ENCODE data around the gene ANO9.

Gene ANO9

GRCh38 chr11:399731-400211, 42.0 kb downstream of the ANO9 start:
- DNase-seq (ENCODE audit: extremely low spot score): no peak
- TF ChIP-seq CTCF (IDR thresholded peaks at IDR 0.05; ENCODE audit: control extremely low read depth, extremely low read depth, low read depth, missing control alignments): no peak
- CTCF ChIA-PET: no interaction called here
- POLR2A ChIA-PET: no interaction called here

GRCh38 chr11:398826-399225, 43.0 kb downstream of the ANO9 start:
- ChIA-PET CTCF (interaction anchor here (0.7 kb wide), 2 partner anchors 50 to 53 kb away, joined by 3 read pairs; no protein-coding TSS in a partner anchor), POLR2A (no interaction called here)
- no peak for DNase-seq (ENCODE audit: extremely low spot score)
- TF ChIP-seq CTCF (IDR thresholded peaks at IDR 0.05; ENCODE audit: control extremely low read depth, extremely low read depth, low read depth, missing control alignments): no peak

GRCh38 chr11:396948-397548, 44.8 kb downstream of the ANO9 start:
- TF ChIP-seq CTCF (IDR thresholded peaks at IDR 0.05; ENCODE audit: control extremely low read depth, extremely low read depth, low read depth, missing control alignments): peak; percentile 70
- CTCF ChIA-PET: interaction anchor here (0.6 to 2.4 kb wide), 13 partner anchors 9 to 167 kb away, joined by 3 to 22 read pairs (median 4); partner anchors contain the start of genes ANO9 and IFITM2
- peak; percentile 91 for DNase-seq (ENCODE audit: extremely low spot score)
- POLR2A ChIA-PET: no interaction called here

GRCh38 chr11:396511-396947, 45.3 kb downstream of the ANO9 start:
- CTCF ChIA-PET: interaction anchor here (0.6 to 2.4 kb wide), 12 partner anchors 9 to 166 kb away, joined by 3 to 22 read pairs (median 4); partner anchors contain the start of genes ANO9 and IFITM2
- peak; percentile 43 for DNase-seq (ENCODE audit: extremely low spot score)

GRCh38 chr11:395866-396265, 45.9 kb downstream of the ANO9 start:
- no peak for DNase-seq (ENCODE audit: extremely low spot score)
- ChIA-PET POLR2A (interaction anchor here (0.5 kb wide), 1 partner anchor 362 kb away, joined by 5 read pairs; no protein-coding TSS in a partner anchor), CTCF (interaction anchor here (1.4 to 2.4 kb wide), 4 partner anchors 10 to 145 kb away, joined by 3 to 22 read pairs (median 13); no protein-coding TSS in a partner anchor)
- TF ChIP-seq CTCF (IDR thresholded peaks at IDR 0.05; ENCODE audit: control extremely low read depth, extremely low read depth, low read depth, missing control alignments): no peak

More at GRCh38 chr11:396511-396947, 45.3 kb downstream of the ANO9 start:
- POLR2A ChIA-PET: no interaction called here
- TF ChIP-seq CTCF (IDR thresholded peaks at IDR 0.05; ENCODE audit: control extremely low read depth, extremely low read depth, low read depth, missing control alignments): no peak

GRCh38 chr11:394858-395655, 46.8 kb downstream of the ANO9 start:
- CTCF ChIA-PET: no interaction called here
- POLR2A ChIA-PET: no interaction called here

More at GRCh38 chr11:394858-395655, 46.8 kb downstream of the ANO9 start:
- no peak for DNase-seq (ENCODE audit: extremely low spot score)
- no peak for TF ChIP-seq CTCF (IDR thresholded peaks at IDR 0.05; ENCODE audit: control extremely low read depth, extremely low read depth, low read depth, missing control alignments)
